ENCODE results near the gene RAPGEF4.

RAPGEF4 gene

DNA sequence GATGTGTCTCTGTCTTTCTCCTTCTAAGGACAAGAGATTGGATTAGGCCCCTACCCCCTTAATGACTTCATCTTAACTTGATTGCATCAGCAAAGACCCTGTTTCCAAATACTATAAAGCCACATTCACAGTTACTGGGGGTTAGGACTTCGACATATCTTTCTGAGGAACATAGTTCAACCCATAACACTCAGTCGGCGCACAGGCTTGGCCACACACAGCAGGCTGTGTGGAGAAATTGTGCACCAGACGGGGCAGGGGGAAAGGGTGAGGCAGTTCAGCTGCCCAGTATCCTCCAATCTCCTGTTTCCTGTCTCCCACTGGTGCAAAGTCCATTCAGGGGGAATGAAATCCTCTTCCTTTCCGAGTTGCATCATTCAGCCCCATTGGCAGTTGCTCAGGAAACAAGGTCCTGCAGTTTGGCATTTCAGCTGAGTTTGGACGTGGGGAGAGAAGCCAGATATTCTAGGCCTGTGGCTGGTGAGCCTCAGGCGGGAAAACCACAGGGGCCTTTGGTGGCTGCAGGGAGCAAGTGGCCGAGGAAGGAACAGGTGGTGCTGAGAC lies 9.4 kb upstream of the RAPGEF4 start:
- Histone ChIP-seq H3K79me2 (ENCODE audit: insufficient read depth, low read depth) (no peaks in the 10 kb centered on the region), H3K4me3 (IDR thresholded peaks at IDR 0.05; ENCODE audit: insufficient read depth, low read depth, low read length) (no peak overlapping the region), H4K20me1 (ENCODE audit: insufficient read depth) (no peaks in the 10 kb centered on the region), H3K27ac (no peak overlapping the region), H3K27me3 (ENCODE audit: insufficient read depth, low read depth) (no peaks in the 10 kb centered on the region), H3K4me2 (no peak overlapping the region), H2AFZ (ENCODE audit: low read depth) (no peak overlapping the region), H3K9ac (no peak overlapping the region), H3K4me1 (ENCODE audit: low read depth, poor library complexity, severe bottlenecking) (no peaks in the 10 kb centered on the region), H3K36me3 (ENCODE audit: insufficient read depth) (no peaks in the 10 kb centered on the region)
- TF ChIP-seq, protein P1, sequence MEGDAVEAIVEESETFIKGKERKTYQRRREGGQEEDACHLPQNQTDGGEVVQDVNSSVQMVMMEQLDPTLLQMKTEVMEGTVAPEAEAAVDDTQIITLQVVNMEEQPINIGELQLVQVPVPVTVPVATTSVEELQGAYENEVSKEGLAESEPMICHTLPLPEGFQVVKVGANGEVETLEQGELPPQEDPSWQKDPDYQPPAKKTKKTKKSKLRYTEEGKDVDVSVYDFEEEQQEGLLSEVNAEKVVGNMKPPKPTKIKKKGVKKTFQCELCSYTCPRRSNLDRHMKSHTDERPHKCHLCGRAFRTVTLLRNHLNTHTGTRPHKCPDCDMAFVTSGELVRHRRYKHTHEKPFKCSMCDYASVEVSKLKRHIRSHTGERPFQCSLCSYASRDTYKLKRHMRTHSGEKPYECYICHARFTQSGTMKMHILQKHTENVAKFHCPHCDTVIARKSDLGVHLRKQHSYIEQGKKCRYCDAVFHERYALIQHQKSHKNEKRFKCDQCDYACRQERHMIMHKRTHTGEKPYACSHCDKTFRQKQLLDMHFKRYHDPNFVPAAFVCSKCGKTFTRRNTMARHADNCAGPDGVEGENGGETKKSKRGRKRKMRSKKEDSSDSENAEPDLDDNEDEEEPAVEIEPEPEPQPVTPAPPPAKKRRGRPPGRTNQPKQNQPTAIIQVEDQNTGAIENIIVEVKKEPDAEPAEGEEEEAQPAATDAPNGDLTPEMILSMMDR (conservative IDR thresholded peaks at IDR 0.05; ENCODE audit: low read depth, low read length) = no peak

DNA sequence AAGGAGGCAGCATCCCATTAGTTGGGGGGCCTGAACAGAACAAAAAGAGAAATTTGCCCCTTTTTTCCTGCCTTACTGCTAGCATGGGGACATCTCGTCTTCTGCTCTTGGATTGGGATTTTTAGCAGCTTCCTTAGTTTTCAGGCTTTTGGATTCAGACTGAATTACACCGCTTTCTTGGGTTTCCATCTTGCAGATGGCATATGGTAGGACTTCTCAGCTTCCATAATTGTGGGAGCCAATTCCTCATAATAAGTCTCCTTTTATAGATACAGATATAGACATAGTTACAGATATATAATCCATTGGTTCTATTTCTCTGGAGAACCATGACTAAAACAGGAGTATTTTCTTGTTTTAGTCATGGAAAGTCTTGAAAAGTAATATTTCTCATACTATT lies 5.2 kb upstream of the RAPGEF4 start:
- H3K79me2 ChIP-seq (ENCODE audit: insufficient read depth, low read depth) = no peaks in the 10 kb centered on the region
- no peaks in the 10 kb centered on the region for H4K20me1 ChIP-seq (ENCODE audit: insufficient read depth)
- no peak overlapping the region for H3K4me3 ChIP-seq (IDR thresholded peaks at IDR 0.05; ENCODE audit: insufficient read depth, low read depth, low read length)
- H3K4me2 ChIP-seq = no peak overlapping the region
- TF ChIP-seq, protein P1 (conservative IDR thresholded peaks at IDR 0.05; ENCODE audit: low read depth, low read length) = no peak
- no peaks in the 10 kb centered on the region for H3K27me3 ChIP-seq (ENCODE audit: insufficient read depth, low read depth)
- H2AFZ ChIP-seq (ENCODE audit: low read depth) = no peak overlapping the region
- H3K4me1 ChIP-seq (ENCODE audit: low read depth, poor library complexity, severe bottlenecking) = no peaks in the 10 kb centered on the region
- H3K27ac ChIP-seq = no peak overlapping the region
- H3K36me3 ChIP-seq (ENCODE audit: insufficient read depth) = no peaks in the 10 kb centered on the region
- H3K9ac ChIP-seq = no peak overlapping the region

DNA sequence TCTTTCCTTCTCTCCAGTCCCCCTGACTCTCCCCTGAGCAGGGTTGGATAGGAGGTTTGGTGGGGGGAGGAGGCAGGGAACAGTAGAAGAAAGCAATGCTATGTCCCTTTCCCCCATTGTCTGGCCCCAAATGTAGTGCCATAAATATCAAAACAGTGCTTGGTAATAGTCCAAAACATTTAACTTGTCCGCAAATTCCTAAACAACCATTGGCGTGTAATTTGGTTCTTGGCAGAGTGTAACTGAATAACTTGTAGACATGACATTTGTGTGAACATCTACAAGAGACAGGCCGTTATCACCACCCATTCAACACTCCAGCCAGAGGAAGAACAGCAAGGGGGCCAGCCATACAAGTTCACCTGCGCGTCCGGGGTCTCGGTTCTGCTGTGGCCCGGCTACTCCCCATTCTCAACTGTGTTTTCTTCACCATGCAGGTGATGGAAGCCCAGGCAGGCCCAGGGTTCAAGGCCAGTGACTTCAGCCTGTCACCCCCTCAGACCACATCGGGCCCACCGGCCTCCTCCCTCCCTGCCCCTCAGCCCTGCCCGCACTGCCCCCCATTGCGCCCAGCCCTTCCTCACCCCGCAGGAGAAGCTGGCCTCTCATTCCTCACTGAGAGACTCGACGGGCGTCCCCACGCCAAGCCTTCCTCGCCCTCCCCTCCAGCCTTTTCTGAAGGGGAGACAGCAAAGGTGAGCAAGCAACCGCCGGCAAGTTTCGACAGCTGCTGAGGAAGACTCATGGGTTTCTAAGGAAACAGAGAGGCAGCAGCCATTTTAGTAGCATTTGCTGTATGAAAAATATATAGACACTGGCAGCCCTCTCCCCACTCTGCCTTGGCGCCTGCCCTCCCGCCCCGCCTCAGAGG lies 699 bp upstream of the RAPGEF4 start:
- Histone ChIP-seq H3K4me1 (ENCODE audit: low read depth, poor library complexity, severe bottlenecking) (no peaks in the 10 kb centered on the region), H3K4me2 (no peak overlapping the region)

DNA sequence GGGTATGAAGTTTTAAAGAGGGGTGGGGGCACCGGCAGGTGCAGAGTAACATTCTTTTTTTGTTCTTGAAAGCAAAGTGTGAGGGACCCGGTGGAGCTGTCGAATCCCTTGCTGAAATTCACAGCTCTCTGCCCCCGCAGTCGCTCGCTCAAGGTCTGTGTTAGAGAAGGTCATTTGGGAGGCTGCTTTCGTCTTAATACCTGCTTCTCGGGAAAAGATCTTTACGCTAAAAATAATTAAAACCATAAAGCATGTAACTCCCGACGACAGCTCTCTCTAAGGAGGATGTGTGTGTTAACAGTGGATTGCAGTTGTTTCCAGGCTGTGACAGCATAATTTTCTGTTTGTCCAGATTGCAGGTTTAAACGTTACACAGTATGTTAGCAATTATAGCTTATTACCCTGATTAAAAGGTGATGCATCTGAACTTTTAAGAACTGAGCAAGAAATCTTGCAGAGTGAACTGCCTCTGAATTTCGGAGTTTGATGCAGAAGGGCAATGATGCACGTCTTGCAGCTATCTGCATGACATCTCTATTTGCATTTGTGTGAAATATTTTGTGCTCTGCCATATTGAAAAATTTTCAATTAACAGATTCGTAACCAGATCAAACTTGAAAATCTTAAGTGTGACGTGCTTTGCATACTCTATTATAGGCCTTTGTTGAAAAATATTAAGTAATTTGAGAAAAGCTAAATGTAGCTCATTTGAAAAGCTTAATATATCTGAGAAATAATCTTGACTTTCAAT lies 954 bp downstream of the RAPGEF4 start:
- TF ChIP-seq, protein P1 (conservative IDR thresholded peaks at IDR 0.05; ENCODE audit: low read depth, low read length) = no peak
- no peaks in the 10 kb centered on the region for H4K20me1 ChIP-seq (ENCODE audit: insufficient read depth)
- H3K27me3 ChIP-seq (ENCODE audit: insufficient read depth, low read depth) = no peaks in the 10 kb centered on the region
- H3K79me2 ChIP-seq (ENCODE audit: insufficient read depth, low read depth) = no peaks in the 10 kb centered on the region
- no peak overlapping the region for H2AFZ ChIP-seq (ENCODE audit: low read depth)
- H3K27ac ChIP-seq = no peak overlapping the region
- no peak overlapping the region for H3K9ac ChIP-seq
- H3K36me3 ChIP-seq (ENCODE audit: insufficient read depth) = no peaks in the 10 kb centered on the region
- no peaks in the 10 kb centered on the region for H3K4me1 ChIP-seq (ENCODE audit: low read depth, poor library complexity, severe bottlenecking)
- no peak overlapping the region for H3K4me3 ChIP-seq (IDR thresholded peaks at IDR 0.05; ENCODE audit: insufficient read depth, low read depth, low read length)
- H3K4me2 ChIP-seq = no peak overlapping the region

More for the DNA sequence above, 699 bp upstream of the RAPGEF4 start:
- no peaks in the 10 kb centered on the region for H3K36me3 ChIP-seq (ENCODE audit: insufficient read depth)
- H3K9ac ChIP-seq = no peak overlapping the region
- H2AFZ ChIP-seq (ENCODE audit: low read depth) = no peak overlapping the region
- no peaks in the 10 kb centered on the region for H4K20me1 ChIP-seq (ENCODE audit: insufficient read depth)
- no peak overlapping the region for H3K27ac ChIP-seq
- TF ChIP-seq, protein P1 (conservative IDR thresholded peaks at IDR 0.05; ENCODE audit: low read depth, low read length) = no peak
- no peaks in the 10 kb centered on the region for H3K79me2 ChIP-seq (ENCODE audit: insufficient read depth, low read depth)
- H3K4me3 ChIP-seq (IDR thresholded peaks at IDR 0.05; ENCODE audit: insufficient read depth, low read depth, low read length) = no peak overlapping the region
- H3K27me3 ChIP-seq (ENCODE audit: insufficient read depth, low read depth) = no peaks in the 10 kb centered on the region

Data from KMS-11 (cell line).